MCF 10A (cell line): ENCODE results near the gene TCEANC2. TPM values are rescaled to one million over a fixed set of nuclear protein-coding genes. Genes with fewer than 3 reads are reported as not detected.

Experiments
- BruUV-seq: library from RNA; stranded (reverse); fragments of 400-500 nt; replicated peaks from 2 replicates; lab custom pipeline; 2021; lab: Mats Ljungman, UMichigan
- CTCF ChIA-PET: fragments of 300-600 bp; sonication (Branson Sonifier 250); formaldehyde crosslinking; extraction: SDS; loops from one replicate; lab custom pipeline; 2021; ENCODE audit warnings: antibody characterized with exemption, inconsistent platforms; lab: Yijun Ruan, JAX
- POLR2A ChIA-PET: fragments of 300-600, 350-650 bp; sonication (Branson Sonifier 250); formaldehyde crosslinking; extraction: SDS; loops from one replicate; lab custom pipeline; 2020; ENCODE audit warnings: antibody characterized with exemption, inconsistent platforms; lab: Yijun Ruan, JAX
- DNase-seq: peaks from one replicate; pipeline ENCODE4 v3.0.0-alpha.2; 2018; ENCODE audit not compliant: unreplicated experiment
- H3K27ac Mint-ChIP-seq: one replicate; pipeline ENCODE4 v1.8.0; 2022; ENCODE audit warnings: mild to moderate bottlenecking, low read depth, mixed read lengths; ENCODE audit not compliant: unreplicated experiment
- H3K27me3 Mint-ChIP-seq: one replicate; pipeline ENCODE4 v1.8.0; 2022; ENCODE audit warnings: mixed read lengths; ENCODE audit not compliant: insufficient read depth, unreplicated experiment
- H3K36me3 Mint-ChIP-seq: one replicate; pipeline ENCODE4 v1.8.0; 2022; ENCODE audit warnings: mild to moderate bottlenecking, moderate library complexity, mixed read lengths; ENCODE audit not compliant: insufficient read depth, unreplicated experiment
- H3K4me1 Mint-ChIP-seq: one replicate; pipeline ENCODE4 v1.8.0; 2022; ENCODE audit warnings: mixed read lengths; ENCODE audit not compliant: insufficient read depth, unreplicated experiment
- H3K4me3 Mint-ChIP-seq: one replicate; pipeline ENCODE4 v1.8.0; 2022; ENCODE audit warnings: mild to moderate bottlenecking, moderate library complexity, mixed read lengths; ENCODE audit not compliant: unreplicated experiment
- H3K9me3 Mint-ChIP-seq: one replicate; pipeline ENCODE4 v1.8.0; 2022; ENCODE audit warnings: mixed read lengths; ENCODE audit not compliant: unreplicated experiment
- intact Hi-C: fragments of 100-400 bp; cut with micrococcal nuclease; formaldehyde crosslinking; loops from 2 replicates; pipeline ENCODE4 v1.14.1; 2022
- microRNA-seq: library from miRNA; unstranded; fragments of <30 nt; microRNA quantifications from one replicate; pipeline ENCODE4 v1.2.0, GENCODE V29; 2022
- total RNA-seq: library from RNA; stranded (reverse); gene quantifications from 2 replicates; pipeline ENCODE4 v1.2.3, GENCODE V29; 2022
- TF ChIP-seq, protein P1 (sequence below): fragments of 200-600 bp; IDR thresholded peaks from one replicate; pipeline ENCODE4 v1.8.0; 2022; ENCODE audit warnings: antibody characterized with exemption, mild to moderate bottlenecking; ENCODE audit not compliant: unreplicated experiment

TCEANC2 gene
- total RNA-seq, 1 experiment from 2014 or later = 3.6 TPM

DNA sequence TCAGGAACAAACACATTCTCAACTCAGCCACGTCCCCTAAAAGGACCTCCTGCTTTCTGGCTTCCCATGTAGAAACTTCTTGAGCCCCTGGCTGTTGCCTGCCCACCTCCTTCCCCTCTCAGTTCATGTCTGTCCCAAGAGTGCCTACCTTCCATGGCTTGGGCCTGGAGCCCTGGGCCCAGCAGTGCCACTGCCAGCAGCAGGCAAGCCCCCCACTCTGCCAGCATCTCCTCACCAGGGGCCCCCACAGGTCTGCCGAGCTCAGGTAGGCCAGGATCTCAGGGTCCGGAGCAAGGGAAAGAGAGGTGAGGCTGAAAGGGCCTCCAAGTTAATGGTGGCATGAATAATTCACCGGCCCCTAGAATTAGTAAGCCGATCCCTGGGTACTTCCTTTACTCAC is 99.3 kb downstream of the TCEANC2 start, which contains the start of gene CDCP2:
TSS of gene CDCP2 (minus strand) at position 305 of the 400 bp plus-strand sequence. CDS start at position 227, 78 bp downstream.
- BruUV-seq = no TSS peak
- no peak within 1 kb of the TSS for H3K4me3 Mint-ChIP-seq
- ChIA-PET POLR2A (interaction anchor here (2.0 kb wide), 1 partner anchor 47 kb away, joined by 9 read pairs; the partner anchor contains the start of genes CYB5RL and MRPL37), CTCF (interaction anchor here (0.9 kb wide), 1 partner anchor 26 kb away, joined by 3 read pairs; no protein-coding TSS in a partner anchor)
- TF ChIP-seq, protein P1, sequence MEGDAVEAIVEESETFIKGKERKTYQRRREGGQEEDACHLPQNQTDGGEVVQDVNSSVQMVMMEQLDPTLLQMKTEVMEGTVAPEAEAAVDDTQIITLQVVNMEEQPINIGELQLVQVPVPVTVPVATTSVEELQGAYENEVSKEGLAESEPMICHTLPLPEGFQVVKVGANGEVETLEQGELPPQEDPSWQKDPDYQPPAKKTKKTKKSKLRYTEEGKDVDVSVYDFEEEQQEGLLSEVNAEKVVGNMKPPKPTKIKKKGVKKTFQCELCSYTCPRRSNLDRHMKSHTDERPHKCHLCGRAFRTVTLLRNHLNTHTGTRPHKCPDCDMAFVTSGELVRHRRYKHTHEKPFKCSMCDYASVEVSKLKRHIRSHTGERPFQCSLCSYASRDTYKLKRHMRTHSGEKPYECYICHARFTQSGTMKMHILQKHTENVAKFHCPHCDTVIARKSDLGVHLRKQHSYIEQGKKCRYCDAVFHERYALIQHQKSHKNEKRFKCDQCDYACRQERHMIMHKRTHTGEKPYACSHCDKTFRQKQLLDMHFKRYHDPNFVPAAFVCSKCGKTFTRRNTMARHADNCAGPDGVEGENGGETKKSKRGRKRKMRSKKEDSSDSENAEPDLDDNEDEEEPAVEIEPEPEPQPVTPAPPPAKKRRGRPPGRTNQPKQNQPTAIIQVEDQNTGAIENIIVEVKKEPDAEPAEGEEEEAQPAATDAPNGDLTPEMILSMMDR = no peak
- intact Hi-C loops = no loop called here
- no peak within 1 kb of the TSS for H3K27ac Mint-ChIP-seq
- no peaks in the 10 kb centered on the region for H3K9me3 Mint-ChIP-seq
- no peak for DNase-seq
- H3K27me3 Mint-ChIP-seq = no peaks in the 10 kb centered on the region
- peaks cover 24% of the 10 kb centered on the region for H3K4me1 Mint-ChIP-seq
- H3K36me3 Mint-ChIP-seq = no peaks in the 10 kb centered on the region

DNA sequence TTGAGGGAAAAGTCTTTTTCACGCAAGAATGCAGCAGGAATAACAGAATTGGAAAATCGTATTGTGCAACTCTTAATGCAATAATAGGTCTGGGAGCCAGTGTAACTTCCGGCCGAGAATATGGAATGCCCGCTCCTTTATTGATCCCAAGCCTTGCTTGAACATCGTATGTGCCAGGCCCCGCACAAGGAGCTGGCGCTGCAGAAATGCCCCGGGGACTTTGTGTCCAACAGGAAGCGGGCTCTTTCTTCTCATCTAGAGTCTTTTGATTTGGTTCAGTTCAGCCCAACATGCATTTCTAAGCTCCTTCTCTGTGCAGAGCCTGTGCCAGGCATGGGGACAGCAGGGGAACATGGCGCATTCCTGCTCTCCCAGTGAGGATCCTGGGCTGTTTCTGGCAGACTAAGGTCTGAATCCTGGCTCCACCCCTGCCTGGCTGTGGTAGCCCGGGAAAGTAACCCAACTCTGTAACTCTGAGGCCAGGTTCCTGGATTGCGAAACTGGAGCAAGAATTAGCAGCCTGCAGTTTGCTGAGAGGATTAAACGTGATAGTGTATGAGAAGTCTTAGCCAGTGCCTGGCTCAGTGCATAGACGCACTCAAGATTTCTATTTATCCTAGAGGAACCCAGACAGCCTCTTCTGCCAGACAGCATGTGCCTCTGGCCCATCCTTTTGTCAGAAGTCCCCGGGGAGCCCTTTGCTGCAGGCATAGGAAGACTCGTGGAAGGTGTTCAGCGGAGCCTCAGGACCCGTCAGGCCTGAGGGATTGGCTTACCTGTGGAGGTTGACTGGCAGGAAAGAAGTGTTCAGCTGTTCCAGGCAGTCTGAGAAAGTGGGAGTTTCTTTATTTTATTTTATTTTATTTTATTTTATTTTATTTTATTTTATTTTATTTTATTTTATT is 100.4 kb downstream of the TCEANC2 start:
- no peaks in the 10 kb centered on the region for H3K27me3 Mint-ChIP-seq
- H3K9me3 Mint-ChIP-seq = no peaks in the 10 kb centered on the region
- H3K27ac Mint-ChIP-seq = no peak overlapping the region
- ChIA-PET POLR2A (interaction anchor here (0.6 to 2.0 kb wide), 3 partner anchors 21 to 733 kb away, joined by 3 to 9 read pairs (median 3); partner anchors contain the start of genes CYB5RL and MRPL37), CTCF (interaction anchor here (0.6 kb wide), 1 partner anchor 241 kb away, joined by 4 read pairs; no protein-coding TSS in a partner anchor)
- intact Hi-C loops = no loop called here
- H3K36me3 Mint-ChIP-seq = no peaks in the 10 kb centered on the region
- H3K4me3 Mint-ChIP-seq = no peak overlapping the region
- TF ChIP-seq, protein P1 = no peak
- peak; percentile 88 for DNase-seq
- H3K4me1 Mint-ChIP-seq = peaks cover 30% of the 10 kb centered on the region
- no TSS peak for BruUV-seq

Small RNAs within 50 kb of the gene (microRNA-seq; reads per million reads assigned to microRNA genes)
- gene MIR4781 = 2.6 reads per million, percentile 19 among the genes with 10 or more reads in this experiment

Other genes with a start within 250 kb of the TCEANC2 start
- 17.5 and 18.7 TPM in 2 replicates for gene NDC1, start 215.3 kb upstream of the TCEANC2 start, total RNA-seq
- gene YIPF1, start 163.8 kb upstream of the TCEANC2 start, total RNA-seq = 15.8 and 20.1 TPM in 2 replicates
- gene DIO1, start 159.4 kb upstream of the TCEANC2 start, total RNA-seq = not detected in 2 replicates
- 20.6 and 22.3 TPM in 2 replicates for gene IFT25, start 107.9 kb upstream of the TCEANC2 start, total RNA-seq
- gene LRRC42, start 107.3 kb upstream of the TCEANC2 start, total RNA-seq = 39.1 and 41.2 TPM in 2 replicates
- gene LDLRAD1, start 35.4 kb upstream of the TCEANC2 start, total RNA-seq = not detected in 2 replicates
- gene TMEM59, start 404 bp upstream of the TCEANC2 start, total RNA-seq = 192 and 231 TPM in 2 replicates
- not detected in 2 replicates for gene CDCP2, start 99.4 kb downstream of the TCEANC2 start, total RNA-seq
- gene CYB5RL, start 146.4 kb downstream of the TCEANC2 start, total RNA-seq = 4.6 and 5.4 TPM in 2 replicates
- 98.2 and 128 TPM in 2 replicates for gene MRPL37, start 146.6 kb downstream of the TCEANC2 start, total RNA-seq